Measurements from ENCODE around the gene CPNE7. TPM values are rescaled to one million over a fixed set of nuclear protein-coding genes. Genes with fewer than 3 reads are reported as not detected.
A peak's percentile ranks its signal among the peaks of the same experiment; 100 is the strongest.

Gene CPNE7
- total and polyA plus RNA-seq, 2 of the 13 experiments (the other 11 are each of a cell fraction or from before 2014, with no cell fraction given) = 0.59 TPM; not detected in 1

- no peak for TF ChIP-seq PHF20 (CRISPR knock-in tag; IDR thresholded peaks at IDR 0.05)
- TF ChIP-seq ZNF432 (CRISPR knock-in tag; IDR thresholded peaks at IDR 0.05; ENCODE audit: borderline replicate concordance) = no peak
- no peak for TF ChIP-seq HDAC2 (CRISPR knock-in tag; IDR thresholded peaks at IDR 0.05)
- no peak for TF ChIP-seq TCF7 (IDR thresholded peaks at IDR 0.05; ENCODE audit: low read depth)
- TF ChIP-seq ZNF775 (CRISPR knock-in tag; IDR thresholded peaks at IDR 0.05; ENCODE audit: borderline replicate concordance) = no peak
- TF ChIP-seq NFE2L2 (IDR thresholded peaks at IDR 0.05; ENCODE audit: low read length) = no peak
- TF ChIP-seq ZXDC (CRISPR knock-in tag; IDR thresholded peaks at IDR 0.05) = no peak
- no peak for TF ChIP-seq ZSCAN20 (CRISPR knock-in tag; IDR thresholded peaks at IDR 0.05; ENCODE audit: borderline replicate concordance)
- TF ChIP-seq, protein P1, sequence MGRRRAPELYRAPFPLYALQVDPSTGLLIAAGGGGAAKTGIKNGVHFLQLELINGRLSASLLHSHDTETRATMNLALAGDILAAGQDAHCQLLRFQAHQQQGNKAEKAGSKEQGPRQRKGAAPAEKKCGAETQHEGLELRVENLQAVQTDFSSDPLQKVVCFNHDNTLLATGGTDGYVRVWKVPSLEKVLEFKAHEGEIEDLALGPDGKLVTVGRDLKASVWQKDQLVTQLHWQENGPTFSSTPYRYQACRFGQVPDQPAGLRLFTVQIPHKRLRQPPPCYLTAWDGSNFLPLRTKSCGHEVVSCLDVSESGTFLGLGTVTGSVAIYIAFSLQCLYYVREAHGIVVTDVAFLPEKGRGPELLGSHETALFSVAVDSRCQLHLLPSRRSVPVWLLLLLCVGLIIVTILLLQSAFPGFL (CRISPR knock-in tag; IDR thresholded peaks at IDR 0.05) = no peak
- TF ChIP-seq, protein P2, sequence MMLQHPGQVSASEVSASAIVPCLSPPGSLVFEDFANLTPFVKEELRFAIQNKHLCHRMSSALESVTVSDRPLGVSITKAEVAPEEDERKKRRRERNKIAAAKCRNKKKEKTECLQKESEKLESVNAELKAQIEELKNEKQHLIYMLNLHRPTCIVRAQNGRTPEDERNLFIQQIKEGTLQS (CRISPR knock-in tag; IDR thresholded peaks at IDR 0.05) = peak; percentile 36; the same call in 1 of the 2 replicates
- 0 out of 2 replicates have a peak, but pooled peaks have one; percentile 37 for TF ChIP-seq KLF6 (CRISPR knock-in tag; IDR thresholded peaks at IDR 0.05)
- TF ChIP-seq, protein P3, sequence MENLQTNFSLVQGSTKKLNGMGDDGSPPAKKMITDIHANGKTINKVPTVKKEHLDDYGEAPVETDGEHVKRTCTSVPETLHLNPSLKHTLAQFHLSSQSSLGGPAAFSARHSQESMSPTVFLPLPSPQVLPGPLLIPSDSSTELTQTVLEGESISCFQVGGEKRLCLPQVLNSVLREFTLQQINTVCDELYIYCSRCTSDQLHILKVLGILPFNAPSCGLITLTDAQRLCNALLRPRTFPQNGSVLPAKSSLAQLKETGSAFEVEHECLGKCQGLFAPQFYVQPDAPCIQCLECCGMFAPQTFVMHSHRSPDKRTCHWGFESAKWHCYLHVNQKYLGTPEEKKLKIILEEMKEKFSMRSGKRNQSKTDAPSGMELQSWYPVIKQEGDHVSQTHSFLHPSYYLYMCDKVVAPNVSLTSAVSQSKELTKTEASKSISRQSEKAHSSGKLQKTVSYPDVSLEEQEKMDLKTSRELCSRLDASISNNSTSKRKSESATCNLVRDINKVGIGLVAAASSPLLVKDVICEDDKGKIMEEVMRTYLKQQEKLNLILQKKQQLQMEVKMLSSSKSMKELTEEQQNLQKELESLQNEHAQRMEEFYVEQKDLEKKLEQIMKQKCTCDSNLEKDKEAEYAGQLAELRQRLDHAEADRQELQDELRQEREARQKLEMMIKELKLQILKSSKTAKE (CRISPR knock-in tag; IDR thresholded peaks at IDR 0.05; ENCODE audit: borderline replicate concordance) = no peak
- TF ChIP-seq SRF (IDR thresholded peaks at IDR 0.05; ENCODE audit: low read depth, low read length) = no peak
- TF ChIP-seq MLX (CRISPR knock-in tag; IDR thresholded peaks at IDR 0.05) = no peak
- TF ChIP-seq ATAD3A (CRISPR knock-in tag; IDR thresholded peaks at IDR 0.05) = no peak
- no peak; the same call in 1 of the 2 replicates for TF ChIP-seq ZNF619 (CRISPR knock-in tag; IDR thresholded peaks at IDR 0.05)
- TF ChIP-seq, protein P4, sequence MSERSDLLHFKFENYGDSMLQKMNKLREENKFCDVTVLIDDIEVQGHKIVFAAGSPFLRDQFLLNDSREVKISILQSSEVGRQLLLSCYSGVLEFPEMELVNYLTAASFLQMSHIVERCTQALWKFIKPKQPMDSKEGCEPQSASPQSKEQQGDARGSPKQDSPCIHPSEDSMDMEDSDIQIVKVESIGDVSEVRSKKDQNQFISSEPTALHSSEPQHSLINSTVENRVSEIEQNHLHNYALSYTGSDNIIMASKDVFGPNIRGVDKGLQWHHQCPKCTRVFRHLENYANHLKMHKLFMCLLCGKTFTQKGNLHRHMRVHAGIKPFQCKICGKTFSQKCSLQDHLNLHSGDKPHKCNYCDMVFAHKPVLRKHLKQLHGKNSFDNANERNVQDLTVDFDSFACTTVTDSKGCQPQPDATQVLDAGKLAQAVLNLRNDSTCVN (CRISPR knock-in tag; IDR thresholded peaks at IDR 0.05; ENCODE audit: borderline replicate concordance) = no peak; the same call in 1 of the 2 replicates
- TF ChIP-seq, protein P5, sequence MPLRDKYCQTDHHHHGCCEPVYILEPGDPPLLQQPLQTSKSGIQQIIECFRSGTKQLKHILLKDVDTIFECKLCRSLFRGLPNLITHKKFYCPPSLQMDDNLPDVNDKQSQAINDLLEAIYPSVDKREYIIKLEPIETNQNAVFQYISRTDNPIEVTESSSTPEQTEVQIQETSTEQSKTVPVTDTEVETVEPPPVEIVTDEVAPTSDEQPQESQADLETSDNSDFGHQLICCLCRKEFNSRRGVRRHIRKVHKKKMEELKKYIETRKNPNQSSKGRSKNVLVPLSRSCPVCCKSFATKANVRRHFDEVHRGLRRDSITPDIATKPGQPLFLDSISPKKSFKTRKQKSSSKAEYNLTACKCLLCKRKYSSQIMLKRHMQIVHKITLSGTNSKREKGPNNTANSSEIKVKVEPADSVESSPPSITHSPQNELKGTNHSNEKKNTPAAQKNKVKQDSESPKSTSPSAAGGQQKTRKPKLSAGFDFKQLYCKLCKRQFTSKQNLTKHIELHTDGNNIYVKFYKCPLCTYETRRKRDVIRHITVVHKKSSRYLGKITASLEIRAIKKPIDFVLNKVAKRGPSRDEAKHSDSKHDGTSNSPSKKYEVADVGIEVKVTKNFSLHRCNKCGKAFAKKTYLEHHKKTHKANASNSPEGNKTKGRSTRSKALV (CRISPR knock-in tag; IDR thresholded peaks at IDR 0.05) = 0 out of 2 replicates have a peak, but pooled peaks have one; percentile 47
Measured at GRCh38 chr16:89615596-89616090, 40.1 kb downstream of the CPNE7 start (continued).

Measured in HepG2 (cell line).